Inflammatory macrophage (primary cell): ENCODE results near the gene DDX24.

Source experiments
- DNase-seq, 2 donors: peaks; one replicate each; pipeline ENCODE4 v3.0.0-alpha.2; 2020 to 2022

The DDX24 gene

DNA sequence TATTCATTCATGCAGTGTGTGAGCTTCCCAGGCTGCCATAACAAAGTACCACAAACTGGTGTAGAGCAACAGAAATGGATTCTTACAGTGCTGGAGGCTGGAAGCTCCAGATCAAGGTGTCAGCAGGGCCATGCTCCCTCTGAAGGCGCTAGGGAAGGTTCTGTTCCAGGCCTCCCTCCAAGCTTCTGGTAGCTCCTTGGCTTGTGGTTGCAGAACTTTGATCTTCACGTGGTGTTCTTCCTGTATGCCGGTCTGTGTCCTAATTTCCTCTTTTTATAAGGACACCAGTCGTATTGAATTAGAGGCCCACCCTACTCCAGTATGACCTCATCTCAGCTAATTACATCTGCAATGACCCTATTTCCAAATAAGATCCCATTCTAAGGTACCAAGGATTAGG lies 51.7 kb downstream of the DDX24 start:
- DNase-seq: peak; percentile 82 to 84

DNA sequence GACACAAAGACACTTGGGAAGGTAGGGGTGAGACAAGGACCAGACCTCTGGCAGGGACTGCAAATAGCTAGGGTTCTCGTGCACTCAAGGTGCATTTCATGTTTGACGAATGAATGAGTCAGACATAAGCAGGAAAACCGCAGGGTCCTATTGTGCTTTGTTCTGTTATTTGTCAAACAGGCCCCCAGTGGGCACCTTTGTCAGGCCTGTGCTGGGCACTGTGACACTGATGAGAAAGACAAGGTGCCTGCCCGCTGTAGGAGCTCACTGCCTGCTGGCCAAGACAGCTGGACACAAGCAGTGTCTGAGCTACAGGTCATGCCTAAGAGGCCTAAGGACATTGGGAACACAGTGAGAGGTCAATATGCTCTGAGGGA lies 52.6 kb downstream of the DDX24 start:
- no peak for DNase-seq

DNA sequence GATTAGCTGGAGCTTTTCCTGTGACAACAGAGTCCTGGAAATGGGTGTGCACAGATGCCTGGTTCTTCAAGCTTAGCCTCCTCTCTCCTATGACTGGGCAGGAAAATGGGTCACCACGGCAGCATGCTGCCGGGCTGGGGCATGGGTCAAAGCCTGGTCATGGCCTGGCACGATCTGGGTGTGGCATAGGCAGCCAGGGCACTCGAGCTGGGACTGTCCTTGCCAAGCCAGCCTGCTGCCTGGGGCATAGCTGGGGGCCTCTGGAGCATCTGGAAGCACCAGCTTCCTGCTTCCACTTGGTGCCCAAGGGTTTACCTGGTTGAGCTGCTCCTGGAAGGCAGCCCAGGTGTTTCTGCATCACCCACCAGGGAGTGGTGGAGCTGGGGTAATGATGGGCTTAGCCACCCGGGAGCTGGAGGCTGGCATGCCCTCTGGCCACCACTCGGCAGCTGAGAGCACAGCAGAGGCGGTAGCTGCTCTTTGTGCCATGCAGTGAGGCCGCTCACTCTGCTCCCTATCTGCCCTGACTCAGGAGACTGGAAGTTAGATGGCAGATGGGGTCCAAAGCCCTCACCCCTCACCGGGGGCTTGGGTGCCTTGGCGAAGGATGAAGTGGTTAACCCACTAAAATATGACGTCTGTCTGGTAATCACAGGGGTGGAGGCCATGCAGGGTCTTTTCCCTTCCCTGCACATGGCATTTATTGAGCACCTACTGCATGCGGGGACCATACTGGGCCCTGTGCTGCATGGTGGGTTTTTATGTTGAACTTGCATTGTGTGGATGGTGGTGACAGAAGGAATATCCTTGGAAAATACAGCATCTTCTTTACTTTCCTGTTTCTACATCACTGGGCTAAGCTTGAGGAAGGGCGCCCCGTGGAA lies 53.2 kb downstream of the DDX24 start:
- no peak for DNase-seq

DNA sequence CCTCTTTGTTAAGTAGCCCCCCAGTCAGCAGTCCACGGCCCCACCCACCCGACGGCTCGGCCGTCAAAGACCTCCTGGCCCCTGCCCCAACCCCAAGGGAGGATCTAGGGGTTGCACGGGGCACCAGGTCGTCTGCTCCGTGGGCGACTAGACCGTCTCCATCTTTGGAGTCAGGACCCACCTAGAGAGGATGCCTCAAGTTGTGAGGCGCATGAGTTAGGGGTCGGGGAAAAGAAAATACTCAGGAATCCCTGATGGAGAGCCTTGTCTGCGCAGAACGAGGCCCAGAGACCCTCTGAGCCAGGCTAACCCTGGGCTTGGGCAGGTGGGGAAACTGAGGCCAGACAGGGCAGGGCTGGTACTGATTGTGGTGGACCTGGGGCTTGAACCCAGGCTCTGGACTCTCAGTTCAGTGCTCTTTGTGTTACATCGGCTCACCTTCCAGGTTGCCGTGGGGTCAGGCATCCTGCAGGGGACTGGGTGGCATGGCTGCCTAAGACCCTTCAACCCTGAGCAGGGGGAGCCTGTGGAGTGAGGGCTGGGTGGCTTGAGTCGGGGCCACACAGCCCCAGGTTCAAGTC lies 54.0 kb downstream of the DDX24 start:
- DNase-seq: no peak

DNA sequence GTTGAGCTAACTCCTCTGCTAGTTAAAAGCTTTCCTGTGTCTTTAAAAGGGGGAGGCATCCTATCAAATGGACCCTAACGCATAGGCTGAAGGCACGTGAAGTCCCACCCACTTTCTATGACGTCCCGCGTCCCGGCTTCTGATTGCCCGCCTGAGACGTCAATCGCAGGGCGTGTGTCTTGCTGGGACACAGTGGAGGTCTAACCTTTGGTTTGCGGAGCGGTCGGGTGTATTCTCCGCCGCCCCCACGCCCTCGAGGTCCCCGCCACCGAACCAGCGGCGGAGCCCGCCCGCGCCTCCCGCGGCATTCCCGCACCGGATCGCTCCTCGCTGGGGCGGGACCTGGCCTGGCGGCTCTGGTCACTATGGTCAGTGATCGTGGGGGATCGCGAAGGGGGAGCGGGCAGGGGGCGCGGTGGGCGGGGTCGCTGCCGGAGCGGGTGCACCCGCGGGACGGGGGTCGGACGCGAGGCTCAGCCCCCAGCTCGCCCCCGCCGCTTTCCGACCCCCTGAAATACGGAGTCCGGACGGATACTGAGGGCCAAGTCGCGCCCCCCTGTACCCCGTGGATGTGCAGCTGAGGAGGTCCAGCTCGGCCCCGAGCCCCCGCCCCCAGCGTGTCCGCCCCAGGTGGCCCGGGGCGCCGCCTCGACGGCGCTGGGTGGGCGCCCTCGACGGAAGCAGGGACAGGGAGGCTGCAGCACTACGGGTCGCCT lies 54.7 kb downstream of the DDX24 start, which contains the start of gene OTUB2:
Gene OTUB2 (plus strand): TSS at position 168 of the 716 bp plus-strand sequence. CDS start 198 bp downstream, at position 366.
- peak; percentile 98 to 100 for DNase-seq

DNA sequence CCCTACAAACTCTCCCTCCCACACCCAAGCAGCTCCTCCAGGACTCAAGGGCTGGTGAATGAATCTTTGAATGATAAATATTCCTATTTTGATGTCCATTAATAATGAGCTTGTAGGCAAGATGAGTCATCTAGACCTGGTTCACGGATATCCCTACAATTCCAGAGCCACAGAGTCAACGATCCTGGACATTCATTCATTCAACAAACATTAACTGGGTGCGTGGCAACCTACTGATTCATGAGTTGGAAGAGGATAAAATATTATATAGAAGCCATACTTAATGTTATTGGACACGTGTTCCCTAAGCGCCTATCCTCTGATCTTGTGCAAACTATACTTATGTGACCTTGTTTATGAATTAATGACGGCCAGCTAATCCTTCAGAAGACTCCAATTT lies 55.3 kb downstream of the DDX24 start:
- DNase-seq: no peak

DNA sequence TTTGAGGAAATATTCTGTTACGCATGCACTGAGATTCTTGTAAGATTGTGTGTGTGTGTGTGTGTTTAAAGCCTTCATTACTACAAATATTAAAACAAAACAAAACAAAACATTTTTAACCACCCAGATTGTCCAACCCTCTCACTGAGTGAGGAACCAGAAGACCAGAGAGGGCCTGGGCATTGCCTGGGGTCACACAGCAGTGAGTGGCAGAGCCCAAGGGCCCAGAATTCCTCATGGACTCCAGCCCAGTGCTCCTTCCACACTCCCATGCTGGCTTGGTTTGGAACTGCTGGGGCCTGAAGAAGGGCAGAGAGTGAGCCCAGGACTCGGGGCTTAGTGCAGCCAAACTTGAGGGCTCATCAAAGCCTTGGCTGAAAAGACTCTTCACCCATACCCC lies 56.5 kb downstream of the DDX24 start:
- no peak for DNase-seq

DNA sequence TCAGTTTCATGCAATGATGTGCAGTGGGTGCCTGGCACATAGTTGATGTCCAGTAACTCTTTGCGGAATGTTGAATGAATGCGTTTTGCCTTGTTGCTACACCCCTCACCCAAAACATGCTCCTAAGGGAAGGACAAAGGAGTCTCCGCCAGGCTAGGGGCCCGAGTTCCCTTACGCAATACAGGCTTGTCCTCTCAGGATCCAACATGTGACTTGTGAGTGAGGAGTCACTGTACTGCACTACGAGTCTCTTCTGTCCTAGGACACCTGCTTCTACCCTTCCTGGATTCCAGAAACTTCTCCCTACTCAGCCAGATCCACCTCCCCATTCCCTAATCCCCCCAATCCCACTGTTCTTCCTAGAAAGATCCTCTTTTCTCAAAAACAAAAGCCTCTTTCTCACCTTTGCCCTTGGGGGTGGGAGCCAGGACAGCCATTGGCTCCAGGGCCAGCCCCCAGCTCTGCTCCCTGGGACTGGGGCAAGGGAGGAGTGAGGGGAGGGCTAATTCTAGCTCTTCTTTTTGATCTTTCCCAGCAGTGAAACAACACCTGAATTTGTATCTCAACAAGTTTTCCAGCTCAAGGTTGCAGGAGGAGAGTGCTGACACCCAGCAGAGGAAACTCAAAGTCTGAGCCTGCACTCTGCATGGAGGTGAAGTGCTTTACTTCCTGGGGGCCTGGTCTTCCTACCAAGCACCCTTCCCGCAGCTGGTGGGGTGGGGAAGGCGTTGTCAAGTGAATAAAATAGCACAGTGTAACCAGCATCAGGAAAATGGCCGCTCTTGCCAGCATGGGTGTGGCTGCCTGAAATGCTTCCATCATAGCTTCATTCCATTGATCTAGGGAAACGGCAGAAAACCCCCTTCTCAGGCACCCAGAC lies 58.2 kb downstream of the DDX24 start:
- no peak for DNase-seq

DNA sequence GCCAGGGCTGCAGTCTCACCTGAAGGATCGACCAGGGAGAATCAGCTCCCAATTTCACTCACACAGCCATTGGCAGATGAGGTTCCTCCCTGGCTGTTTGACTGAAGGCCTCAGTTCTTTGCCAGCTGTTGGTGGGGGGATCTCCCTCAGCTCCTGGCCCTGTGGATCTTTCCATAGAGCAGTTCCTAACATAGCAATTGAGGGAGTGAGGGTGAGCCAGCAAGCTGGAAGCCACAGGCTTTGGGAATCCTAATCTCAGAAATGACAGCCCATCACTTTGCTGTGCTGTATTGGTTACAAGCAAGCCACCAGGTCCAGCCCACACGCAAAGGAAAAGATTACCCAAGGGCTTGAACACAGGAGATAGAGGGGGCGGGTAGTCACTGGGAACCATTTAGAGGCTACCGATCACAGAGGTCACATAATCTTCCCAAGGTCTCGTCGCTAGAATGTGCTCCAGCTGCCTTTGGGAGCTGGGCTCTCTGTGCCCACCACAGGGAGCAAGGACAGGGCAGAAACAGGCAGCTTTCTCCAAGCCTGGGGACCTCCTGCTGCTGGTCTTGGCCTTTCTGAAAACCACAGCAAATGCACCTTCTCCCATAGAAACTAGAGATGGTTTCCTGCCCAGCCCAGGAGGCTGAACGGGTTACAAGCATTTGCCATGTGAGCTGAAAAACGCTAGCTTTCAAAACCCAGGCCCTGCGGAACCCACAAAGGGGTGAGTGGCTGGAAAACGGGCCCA lies 59.4 kb downstream of the DDX24 start:
- peak; percentile 74 to 77 for DNase-seq

DNA sequence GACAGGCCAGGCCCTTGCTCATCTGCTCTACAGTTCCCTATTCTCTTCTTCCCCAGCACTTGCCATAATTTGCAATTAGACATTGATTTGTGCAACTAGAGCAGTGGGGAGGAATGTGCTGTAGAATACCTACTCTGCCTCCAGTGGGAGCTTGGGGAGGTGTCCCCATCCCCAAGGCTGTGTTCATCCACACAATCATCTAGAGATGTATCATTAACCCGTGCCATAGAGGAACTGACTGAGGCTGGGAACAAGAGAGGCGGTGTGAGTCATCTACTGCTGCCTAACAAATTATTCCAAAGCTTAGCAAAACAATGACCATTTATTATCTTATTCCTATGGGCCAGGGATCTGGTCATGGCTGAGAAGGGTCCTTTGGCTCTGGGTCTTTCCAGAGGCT lies 60.0 kb downstream of the DDX24 start:
- peak; percentile 83 to 85 for DNase-seq

DNA sequence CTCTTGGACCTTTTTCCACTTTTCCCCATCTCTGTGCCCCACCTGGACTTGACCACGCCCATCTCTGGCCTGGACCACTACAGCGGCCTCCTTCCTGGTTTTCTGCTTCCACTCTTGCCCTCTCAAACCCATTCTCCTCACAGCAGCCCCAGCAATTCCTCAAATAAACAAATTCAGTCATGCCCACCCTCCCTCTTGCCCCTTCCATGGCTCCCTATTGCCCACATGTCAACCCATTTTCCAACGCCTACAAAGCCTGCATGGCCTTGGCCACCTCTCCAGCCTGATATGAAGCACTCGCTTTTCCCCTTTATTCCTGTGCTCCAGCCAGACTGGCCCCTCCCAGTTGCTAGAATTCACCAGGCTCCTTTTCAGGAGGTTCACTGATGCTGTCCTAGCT lies 60.7 kb downstream of the DDX24 start:
- no peak for DNase-seq

DNA sequence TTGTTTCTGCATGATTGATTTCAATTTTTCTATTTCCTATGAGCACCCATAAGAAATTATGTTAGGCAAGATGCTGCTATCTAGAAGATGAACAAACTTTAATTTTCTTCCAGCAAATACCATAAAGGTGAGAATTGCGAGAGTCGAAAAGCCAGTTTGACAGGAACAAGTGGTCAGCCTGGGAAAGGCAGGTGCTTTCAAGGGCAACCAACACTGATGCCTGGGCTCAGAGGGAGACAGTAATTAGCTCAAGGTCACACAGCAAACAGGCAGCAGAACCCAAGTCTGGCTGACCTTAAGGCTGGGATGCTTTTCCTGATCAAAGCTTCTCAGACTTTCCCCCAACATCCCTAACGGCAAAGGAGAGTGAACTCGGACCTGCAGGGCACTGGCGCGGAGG lies 61.7 kb downstream of the DDX24 start:
- DNase-seq: no peak

DNA sequence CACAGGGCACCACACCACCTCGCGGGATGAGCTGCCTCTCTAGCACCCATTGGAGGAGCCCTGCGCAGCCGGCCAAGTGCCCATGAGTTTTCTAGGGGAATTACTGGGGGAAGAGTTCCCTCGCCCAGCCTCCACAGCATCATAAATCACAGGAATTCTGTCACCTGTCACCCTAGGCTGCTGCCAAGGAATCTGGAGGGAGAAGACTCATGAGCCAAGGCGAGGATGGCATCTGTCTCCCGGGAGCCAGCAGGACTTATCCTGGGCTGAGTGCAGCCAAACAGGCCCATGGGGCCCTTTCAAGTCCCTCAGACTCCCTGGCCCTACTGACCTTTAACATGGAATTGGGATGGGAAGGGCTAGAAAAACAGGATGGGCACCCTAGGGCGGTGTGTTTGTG lies 62.7 kb downstream of the DDX24 start:
- no peak for DNase-seq

DNA sequence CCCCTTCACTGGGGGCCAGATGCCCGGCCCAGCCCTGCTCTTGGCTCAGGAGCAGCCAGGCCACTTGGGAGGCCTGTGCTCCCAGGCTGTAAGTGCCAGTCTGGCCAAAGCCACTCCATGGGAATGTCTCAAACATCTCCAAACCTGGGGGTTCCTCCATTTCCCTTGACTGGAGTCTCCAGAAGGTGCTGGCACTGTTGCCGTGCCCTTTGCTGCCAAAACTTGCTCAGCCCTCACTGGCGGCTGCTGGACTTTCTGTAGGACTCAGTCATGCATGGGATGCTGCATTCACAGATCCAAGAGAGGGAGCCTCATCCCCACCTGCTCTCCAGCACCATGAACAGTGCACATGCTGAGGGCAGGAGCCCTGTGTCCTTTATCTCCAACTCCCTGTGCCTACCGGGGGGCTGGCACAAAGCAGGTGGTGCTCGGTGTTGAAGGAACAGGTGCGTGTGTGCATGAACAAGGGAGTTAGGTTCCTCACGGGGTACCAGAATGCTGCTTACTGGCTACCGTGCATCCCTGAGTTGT lies 64.5 kb downstream of the DDX24 start:
- no peak for DNase-seq

DNA sequence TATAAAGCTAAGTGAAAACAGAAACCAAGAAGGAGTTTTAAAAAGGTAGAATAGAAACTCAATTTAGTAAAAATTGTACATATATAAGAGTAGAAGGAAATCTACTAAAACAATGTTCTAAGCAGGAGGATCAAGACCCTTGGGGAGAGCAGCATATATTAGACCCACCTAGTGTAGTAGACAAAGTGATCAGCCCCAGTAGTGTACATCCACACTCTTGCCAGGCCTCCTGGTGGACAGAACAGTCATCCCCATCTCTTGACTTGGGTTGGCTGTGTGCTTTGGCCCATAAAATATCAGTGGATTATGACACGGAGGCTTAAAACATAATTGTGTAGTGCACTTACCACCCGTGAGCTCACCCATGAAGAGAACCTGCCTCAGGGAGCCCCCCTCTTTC lies 65.8 kb downstream of the DDX24 start:
- no peak for DNase-seq

DNA sequence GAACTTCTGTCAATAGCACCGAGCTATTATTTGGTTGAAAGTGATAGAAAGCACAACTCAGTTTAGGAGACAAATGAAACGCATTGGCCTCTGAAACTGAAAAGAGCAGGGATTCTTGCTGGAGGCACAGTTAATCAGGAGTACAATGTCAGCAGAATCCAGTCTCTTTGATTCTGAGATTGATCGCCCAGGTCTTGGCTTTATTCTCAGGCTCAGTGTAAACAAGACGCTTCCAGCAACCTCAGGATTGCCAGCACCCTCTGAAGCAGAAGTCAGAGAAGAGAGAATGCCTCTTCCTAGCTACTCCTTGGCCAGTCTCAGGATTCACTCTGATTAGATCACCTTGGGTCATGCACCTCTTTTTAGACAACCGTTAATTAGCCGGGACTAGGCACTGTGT lies 66.6 kb downstream of the DDX24 start:
- DNase-seq: no peak

DNA sequence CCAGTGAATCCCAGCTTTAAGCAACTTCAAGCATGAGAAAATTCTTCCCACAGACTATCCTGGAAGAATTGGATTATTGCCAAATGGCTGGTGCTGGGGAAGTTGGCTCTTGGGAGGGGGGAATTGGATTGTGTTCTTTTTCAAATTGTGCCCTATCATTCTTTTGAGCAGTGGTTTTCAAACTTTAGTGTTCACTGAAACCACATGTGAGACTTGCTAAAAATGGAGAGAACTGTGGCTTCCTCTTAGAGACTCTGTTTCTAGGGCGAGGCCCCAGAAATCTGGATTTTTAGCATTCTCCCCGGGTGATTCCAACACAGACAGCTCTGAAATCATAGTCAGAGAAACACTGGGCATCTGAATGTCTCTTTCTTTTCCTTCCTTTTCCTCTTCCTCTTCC lies 69.2 kb downstream of the DDX24 start:
- no peak for DNase-seq

DNA sequence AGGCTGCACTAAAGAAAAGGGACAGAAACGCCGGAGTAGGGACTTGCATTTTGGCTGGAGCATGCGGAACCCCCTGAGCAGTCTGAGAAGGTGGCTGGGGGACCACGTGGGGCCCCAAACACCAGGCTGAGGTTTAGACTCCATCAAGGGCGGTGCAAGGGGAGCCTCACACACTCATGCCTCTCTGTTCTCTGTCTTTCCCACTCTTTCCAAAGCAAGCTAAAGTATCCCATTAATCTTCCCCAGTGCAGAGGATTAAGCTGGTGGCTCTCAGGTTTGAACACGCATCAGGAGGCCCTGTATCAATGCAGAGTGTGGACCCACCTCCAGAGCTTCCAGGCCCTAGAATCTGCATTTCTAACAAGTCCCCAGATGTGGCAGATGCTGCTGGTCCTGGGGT lies 70.4 kb downstream of the DDX24 start:
- no peak for DNase-seq

DNA sequence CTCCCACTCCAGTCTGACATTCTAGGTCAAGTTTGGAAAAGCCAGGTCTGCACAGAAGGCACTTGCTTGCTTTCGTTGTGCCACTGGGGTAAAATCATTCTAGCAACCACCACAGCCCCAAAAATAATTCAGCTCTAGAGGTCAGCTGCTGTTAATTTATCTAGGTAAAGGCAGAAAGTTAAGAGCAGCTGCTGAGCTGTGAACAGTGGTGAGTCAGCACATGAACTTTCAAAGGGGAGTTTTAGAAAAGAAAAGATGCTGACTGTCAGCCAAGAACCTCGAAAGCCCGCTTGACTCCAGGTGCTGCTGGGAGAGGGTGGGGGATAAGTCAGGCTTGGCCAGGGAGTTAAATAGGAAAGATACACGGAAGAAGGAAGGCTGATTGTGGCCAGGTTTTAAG lies 71.2 kb downstream of the DDX24 start:
- no peak for DNase-seq

DNA sequence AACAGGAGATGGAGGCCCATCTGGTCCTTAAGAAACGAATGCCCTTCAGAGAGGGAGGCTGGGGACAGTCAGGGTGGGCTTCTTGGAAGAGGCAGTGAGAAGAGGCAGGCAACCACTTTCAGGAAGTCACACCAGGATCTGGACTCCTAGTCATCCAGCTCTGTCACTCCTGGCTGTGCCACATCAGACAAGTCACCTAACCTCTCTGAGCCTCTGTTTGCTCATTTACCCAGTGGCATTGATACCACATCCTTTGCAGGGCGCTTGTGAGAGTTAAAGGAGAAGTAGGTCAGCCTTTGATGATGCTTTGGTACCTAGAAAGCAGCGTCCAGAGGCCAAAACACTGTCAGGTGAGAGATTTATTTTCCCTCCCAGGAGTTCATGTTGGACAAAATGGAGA lies 72.8 kb downstream of the DDX24 start:
- no peak for DNase-seq

DNA sequence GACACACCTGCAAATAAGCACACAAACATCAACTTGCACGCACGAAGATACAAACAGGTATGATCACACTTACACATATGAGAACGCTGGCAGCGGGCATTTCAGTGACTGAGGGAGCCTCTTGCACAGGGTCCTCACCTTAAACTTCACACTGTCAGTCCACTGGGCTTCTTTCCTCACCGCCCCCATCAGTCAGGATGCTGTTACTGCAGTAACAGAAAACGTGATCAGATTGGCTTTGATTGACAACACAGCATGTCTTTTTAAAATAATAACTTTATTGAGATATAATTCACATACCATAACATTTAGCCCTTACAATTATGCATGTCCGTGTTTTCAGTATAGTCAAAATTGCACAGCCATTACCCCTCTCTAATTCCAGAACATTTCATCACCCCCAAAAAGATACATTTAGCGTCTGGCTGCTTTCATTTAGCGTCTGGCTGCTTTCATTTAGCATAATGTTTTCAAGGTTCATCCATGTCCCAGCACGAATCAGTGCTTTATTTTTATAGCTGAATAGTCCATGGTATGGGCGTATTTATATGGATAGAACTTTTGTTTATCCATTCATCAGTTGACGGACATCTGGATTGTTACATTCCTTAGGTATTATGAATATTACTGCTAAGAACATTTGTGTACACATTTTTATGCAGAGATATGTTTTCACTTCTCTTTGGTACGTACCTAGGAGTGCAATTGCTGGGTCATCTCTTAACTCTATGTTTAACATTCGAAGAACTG lies 75.5 kb downstream of the DDX24 start:
- peak in 1 of 2 donors; percentile 24 for DNase-seq
